T-helper 2 cell (primary cell): ENCODE results near the gene KRT72.
A peak's percentile ranks its signal among the peaks of the same experiment; 100 is the strongest.

Experiments used
- DNase-seq, 5 experiments: peaks; one replicate each; pipeline versions ENCODE4 v3.0.0 to v3.0.0-alpha.2; 2012 to 2022
- total RNA-seq, 2 donors: gene quantifications; one replicate each; lab custom pipeline; 2026; lab: John Stamatoyannopoulos, UW

Gene KRT72
- 2.8 to 7.3 reads per million in 2 donors for total RNA-seq

- no peak for DNase-seq
These were observed at the start of gene KRT72 for GRCh38 chr12:52600941-52601481. TSS of gene KRT72 (minus strand) at chr12:52601463. CDS start at chr12:52601452, 11 bp downstream.

GRCh38 chr12:52650520-52651081 lies 49.3 kb upstream of the KRT72 start:
- DNase-seq: no peak

GRCh38 chr12:52649066-52649465 lies 47.8 kb upstream of the KRT72 start:
- DNase-seq: no peak

GRCh38 chr12:52648012-52648550 lies 46.8 kb upstream of the KRT72 start:
- no peak for DNase-seq

- DNase-seq: no peak
These were observed 46.3 kb upstream of the KRT72 start for GRCh38 chr12:52647601-52648000.

- DNase-seq: no peak
These were observed 45.4 kb upstream of the KRT72 start for GRCh38 chr12:52646613-52647012.

- no peak for DNase-seq
These were observed 44.7 kb upstream of the KRT72 start for GRCh38 chr12:52645982-52646381.

GRCh38 chr12:52645120-52645761 lies 44.0 kb upstream of the KRT72 start:
- peak in 3 of 5 experiments; percentile 8 to 98 (median 85) for DNase-seq

GRCh38 chr12:52644078-52644415 lies 42.8 kb upstream of the KRT72 start:
- DNase-seq: no peak

GRCh38 chr12:52643233-52644077 lies 42.2 kb upstream of the KRT72 start:
- no peak for DNase-seq

GRCh38 chr12:52641468-52641867 lies 40.2 kb upstream of the KRT72 start:
- DNase-seq: peak in 1 of 5 experiments; percentile 36

GRCh38 chr12:52637299-52637698 lies 36.0 kb upstream of the KRT72 start:
- no peak for DNase-seq

- no peak for DNase-seq
These were observed 35.5 kb upstream of the KRT72 start for GRCh38 chr12:52636592-52637258.

GRCh38 chr12:52636189-52636588 lies 34.9 kb upstream of the KRT72 start:
- DNase-seq: peak in 2 of 5 experiments; percentile 42 to 43

- no peak for DNase-seq
These were observed 33.2 kb upstream of the KRT72 start for GRCh38 chr12:52634266-52635056.

- DNase-seq: peak in 1 of 5 experiments; percentile 82
These were observed 32.1 kb upstream of the KRT72 start for GRCh38 chr12:52633383-52633782.

GRCh38 chr12:52632656-52633055 lies 31.4 kb upstream of the KRT72 start:
- DNase-seq: no peak

- no peak for DNase-seq
These were observed 30.6 kb upstream of the KRT72 start for GRCh38 chr12:52631676-52632459.

GRCh38 chr12:52631264-52631663 lies 30.0 kb upstream of the KRT72 start:
- DNase-seq: no peak

- DNase-seq: peak in 1 of 5 experiments; percentile 15
These were observed 29.4 kb upstream of the KRT72 start for GRCh38 chr12:52630599-52631200.
